Hematopoietic multipotent progenitor cell (in vitro differentiated cells): ENCODE results near the gene ICE2. TPM values are rescaled to one million over a fixed set of nuclear protein-coding genes. Genes with fewer than 3 reads are reported as not detected.

Experiments used
- DNase-seq, 3 donors: peaks; one replicate each; pipeline ENCODE4 v3.0.0-alpha.2; 2011 to 2015; ENCODE audit warnings: low read depth in 2 of 3, low spot score in 2 of 3
- total RNA-seq: library from RNA; depleted of rRNA; stranded (reverse); fragments of >200 nt; gene quantifications from one replicate; pipeline ENCODE4 v1.2.3, GENCODE V29; 2012

The ICE2 gene, protein sequence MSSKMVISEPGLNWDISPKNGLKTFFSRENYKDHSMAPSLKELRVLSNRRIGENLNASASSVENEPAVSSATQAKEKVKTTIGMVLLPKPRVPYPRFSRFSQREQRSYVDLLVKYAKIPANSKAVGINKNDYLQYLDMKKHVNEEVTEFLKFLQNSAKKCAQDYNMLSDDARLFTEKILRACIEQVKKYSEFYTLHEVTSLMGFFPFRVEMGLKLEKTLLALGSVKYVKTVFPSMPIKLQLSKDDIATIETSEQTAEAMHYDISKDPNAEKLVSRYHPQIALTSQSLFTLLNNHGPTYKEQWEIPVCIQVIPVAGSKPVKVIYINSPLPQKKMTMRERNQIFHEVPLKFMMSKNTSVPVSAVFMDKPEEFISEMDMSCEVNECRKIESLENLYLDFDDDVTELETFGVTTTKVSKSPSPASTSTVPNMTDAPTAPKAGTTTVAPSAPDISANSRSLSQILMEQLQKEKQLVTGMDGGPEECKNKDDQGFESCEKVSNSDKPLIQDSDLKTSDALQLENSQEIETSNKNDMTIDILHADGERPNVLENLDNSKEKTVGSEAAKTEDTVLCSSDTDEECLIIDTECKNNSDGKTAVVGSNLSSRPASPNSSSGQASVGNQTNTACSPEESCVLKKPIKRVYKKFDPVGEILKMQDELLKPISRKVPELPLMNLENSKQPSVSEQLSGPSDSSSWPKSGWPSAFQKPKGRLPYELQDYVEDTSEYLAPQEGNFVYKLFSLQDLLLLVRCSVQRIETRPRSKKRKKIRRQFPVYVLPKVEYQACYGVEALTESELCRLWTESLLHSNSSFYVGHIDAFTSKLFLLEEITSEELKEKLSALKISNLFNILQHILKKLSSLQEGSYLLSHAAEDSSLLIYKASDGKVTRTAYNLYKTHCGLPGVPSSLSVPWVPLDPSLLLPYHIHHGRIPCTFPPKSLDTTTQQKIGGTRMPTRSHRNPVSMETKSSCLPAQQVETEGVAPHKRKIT
- 28.0 TPM for total RNA-seq

DNA sequence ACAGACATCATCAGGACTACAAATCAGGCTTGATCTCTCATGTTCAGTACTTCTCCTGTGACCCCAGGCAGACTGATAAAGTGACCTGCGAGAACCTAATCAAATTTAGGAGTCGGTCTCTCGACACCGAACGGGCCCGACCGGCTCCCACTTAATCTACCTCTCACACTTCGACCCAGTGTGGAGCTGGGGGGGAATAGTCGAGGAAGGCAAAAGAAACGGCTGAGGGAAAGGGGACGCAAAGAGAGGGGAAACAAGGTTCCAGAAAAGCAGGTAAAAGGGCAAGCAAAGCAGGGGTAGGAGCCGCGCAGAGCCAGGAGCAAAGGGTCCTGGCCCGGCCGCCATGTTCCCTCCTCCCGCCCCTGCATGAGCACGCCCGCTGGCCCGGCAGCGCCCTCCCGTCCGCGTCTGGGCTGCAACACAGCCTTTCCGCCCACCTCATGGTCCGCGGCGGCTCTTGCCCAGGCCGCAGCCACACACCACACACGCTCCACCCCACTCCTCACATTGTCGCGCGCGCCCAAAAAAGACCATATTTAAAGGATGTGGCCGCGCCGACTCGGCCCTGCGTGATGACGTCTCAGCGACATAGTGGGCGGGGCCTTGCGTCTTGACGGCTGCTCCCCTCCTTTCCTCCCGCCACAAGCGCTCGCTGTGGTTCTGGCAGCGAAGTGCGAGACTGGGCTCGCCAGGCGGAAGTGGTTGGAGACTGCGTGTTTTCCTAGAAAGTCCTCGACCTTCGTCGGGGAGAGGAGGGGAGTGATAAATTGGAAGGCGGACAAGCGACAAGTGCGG lies at the start of gene ICE2:
Gene ICE2 (minus strand): TSS at position 577 of the 795 bp plus-strand sequence. CDS start 1,165 bp downstream, outside the sequence.
- peak; percentile 93 to 97 (median 96) for DNase-seq

DNA sequence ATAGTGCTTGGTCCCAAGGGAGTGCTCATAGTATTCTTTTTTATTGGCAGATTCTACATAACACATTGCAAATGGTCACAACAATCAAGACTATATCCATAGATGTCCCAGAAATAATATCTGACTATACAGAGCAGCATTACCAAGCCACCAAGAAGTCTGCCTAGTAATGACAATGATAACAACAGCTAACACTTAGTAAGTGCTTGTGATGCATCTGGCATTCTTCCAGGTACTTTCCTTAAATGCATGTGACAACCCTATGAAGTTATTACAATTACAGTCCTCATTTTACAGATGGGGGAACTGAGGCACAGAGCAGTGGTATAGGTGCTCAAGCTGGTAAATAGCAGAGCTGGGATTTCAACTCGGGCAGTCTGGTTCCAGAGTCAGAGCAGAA lies 49.6 kb upstream of the ICE2 start:
- peak; percentile 9 to 41 (median 12) for DNase-seq

- no peak for DNase-seq
These were observed 48.5 kb upstream of the ICE2 start for GRCh38 chr15:60527456-60527855.

DNA sequence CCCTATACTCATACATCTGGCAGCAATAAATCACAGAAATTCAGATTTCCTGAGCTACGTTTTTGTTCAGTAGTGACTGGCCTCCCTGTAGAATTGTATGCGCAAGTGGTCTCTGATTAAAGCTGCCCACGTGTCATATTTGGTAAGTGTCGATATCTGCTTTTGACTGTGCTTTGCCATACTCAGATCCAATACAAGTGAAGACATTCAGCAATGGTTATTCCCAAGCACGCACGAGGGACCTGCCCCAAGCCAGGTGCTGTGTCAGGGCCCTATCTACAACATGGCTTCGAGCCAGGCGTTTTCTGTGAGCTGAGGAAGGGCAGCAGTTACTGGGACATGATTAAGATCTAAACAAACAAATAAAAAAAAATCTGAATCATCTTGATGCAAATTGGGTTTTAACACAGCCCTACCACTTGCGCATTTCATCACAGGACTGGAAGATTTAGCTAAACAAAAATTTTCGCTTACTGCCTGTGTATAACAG lies 47.2 kb upstream of the ICE2 start:
- no peak for DNase-seq

GRCh38 chr15:60525341-60526039 lies 46.5 kb upstream of the ICE2 start:
- DNase-seq = no peak

DNA sequence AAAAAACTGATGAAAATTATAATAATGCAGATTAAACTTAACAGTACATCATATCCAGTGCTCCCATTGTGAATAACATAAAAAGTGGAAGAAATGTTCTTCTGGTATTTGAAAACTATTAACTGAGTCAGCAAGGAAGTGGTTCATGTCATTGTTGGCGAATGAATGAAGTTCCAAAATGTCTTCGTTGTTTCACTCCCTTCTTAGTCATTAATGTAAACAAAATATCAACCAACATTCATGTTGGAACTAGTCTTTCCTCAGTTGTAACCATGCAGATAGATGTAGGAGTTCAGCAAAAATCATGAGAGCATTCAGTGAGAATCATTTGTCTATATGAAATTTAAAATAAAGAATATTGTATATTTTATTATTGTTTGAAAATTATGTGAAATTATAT lies 44.1 kb upstream of the ICE2 start:
- DNase-seq = no peak

- DNase-seq = peak; percentile 61 to 79 (median 67)
These were observed 42.0 kb upstream of the ICE2 start for GRCh38 chr15:60520825-60521368.

- DNase-seq = no peak
These were observed 41.3 kb upstream of the ICE2 start for GRCh38 chr15:60520013-60520824.

- no peak for DNase-seq
These were observed 40.3 kb upstream of the ICE2 start for GRCh38 chr15:60519218-60519617.

DNA sequence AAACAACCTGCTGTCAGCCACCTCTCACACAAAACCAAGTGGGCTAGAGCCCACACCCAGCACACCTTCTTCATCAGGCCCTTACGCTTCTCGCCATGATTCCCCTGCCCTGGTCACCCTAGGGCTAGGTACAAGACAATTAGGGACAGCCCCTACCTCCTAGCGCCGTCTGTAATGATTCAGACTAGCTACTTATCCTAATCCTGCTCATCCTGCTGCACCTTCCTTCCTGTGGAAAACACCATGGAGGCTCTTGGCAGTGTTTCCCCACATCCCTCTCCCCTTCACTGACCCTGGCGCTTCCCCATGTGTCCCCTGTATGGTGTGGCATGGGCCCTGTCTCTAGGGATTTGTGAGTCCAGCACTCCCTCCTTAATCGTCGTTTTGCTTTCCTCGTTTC lies 39.6 kb upstream of the ICE2 start:
- no peak for DNase-seq

DNA sequence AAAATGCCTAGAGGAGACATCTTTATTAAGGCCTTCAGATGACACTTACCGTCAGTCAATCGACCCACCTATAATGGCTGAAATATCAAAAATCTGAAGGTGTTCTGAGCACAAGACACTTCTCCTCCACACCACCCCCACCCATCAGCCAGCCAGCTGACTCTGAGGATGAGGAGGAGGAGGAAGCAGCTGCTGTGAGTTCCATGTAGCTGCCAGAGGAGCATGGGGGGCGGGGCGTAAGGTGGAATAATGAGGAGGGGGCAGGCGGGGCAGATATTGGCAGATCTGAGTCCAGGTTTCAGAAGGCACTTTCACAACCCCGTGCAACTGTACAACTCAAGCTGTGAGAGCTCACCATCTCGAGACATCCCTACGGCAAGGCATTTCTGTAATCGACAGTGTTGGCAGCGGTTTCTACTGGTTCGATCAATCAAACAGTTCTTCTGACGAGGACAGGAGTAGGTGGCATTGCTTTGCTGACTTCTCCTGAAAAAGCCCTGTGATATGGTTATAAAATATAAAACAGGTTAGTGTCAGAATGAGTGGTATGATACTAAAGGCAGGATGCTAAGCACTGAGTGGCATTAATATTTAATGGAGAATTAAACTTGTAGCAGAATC lies 35.4 kb upstream of the ICE2 start:
- DNase-seq = no peak

DNA sequence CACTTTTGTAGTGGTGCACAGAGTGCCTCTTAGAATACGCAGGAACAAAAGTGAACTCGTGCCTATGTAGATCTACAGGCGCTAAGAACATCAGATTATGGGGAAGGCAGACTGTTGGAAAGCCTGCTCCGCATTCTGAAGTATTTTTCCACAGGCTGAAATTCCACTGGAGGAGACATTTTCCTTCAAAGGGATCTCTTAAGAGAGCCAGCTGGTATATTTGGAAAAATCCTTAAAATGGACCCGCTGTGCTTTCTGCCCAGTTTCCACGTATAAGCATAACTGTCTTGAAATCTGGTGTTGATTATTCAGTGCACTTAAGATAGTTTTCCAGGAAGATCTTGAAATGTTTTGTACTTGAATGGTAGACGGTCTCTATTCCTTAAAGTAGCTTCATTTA lies 34.7 kb upstream of the ICE2 start:
- no peak for DNase-seq

GRCh38 chr15:60512937-60513336 lies 34.0 kb upstream of the ICE2 start:
- DNase-seq = no peak

DNA sequence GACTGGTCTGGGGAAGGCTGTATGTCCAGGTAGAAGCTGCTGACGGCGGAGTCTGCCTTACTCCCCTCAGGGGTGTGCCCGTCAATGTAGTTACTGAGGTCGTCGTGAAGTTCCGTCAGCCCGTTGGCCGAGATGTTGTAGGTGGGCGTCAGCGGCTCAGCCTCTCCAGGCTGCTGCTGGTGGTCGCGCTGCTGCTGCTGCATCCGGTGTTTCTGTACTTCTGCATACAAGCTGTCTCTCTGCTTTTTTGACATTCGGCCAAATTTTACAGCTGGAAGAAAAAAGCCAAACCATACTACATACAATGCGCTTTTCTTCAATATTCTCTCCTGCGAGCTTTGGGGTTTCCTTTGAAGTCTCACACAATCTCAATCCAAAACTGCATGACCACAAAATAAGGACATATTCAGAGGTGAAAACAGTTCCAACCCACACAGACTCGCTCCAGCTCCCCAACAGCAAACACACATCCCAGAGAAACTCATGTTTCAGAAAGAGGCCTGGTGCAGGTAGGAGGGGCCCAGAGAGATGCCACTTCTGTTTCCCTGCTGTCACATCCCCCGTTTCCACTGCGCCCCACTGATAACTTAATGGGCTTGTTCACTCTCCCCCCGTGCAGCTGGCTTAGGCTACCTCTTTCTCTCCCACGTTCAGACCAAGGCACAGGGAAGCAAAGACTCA lies 32.5 kb upstream of the ICE2 start:
- DNase-seq = no peak

DNA sequence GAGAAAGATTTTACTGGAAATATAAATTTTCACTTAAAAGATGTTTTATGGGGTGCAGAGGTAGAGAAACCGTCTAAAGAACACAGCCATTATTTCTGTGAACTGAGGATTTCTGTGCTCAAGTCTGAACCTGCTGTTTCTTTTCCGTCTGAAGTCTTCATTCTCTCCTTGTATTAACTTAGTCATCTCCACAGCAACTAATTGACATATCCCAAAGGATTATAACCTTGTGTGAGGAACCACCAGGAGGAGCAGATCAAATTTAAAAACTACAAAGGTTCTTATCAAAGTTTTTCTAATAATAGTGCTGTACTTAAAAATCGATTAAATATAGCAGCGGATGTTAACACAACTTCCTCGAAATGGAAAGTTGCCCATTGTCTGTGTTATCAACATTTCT lies 31.1 kb upstream of the ICE2 start:
- no peak for DNase-seq

DNA sequence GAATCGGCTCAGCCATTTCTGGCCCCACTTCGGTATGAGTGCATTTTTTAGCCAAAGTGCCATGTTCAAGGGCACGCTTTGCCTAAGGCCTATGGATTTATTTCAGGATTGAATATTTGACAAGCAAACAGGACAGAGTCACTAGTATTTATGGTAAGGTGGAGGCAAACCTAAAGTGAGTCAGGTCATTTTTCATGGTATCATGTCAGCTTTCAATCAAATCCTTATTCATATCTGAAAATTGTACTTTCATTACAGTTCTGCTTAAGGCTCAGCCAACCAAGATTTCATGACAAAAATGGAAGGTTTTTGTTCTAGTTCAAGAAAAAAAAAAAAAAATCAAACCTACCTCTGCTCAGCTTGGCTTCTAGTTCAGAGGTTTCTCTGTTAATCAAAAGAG lies 30.5 kb upstream of the ICE2 start:
- DNase-seq = no peak

DNA sequence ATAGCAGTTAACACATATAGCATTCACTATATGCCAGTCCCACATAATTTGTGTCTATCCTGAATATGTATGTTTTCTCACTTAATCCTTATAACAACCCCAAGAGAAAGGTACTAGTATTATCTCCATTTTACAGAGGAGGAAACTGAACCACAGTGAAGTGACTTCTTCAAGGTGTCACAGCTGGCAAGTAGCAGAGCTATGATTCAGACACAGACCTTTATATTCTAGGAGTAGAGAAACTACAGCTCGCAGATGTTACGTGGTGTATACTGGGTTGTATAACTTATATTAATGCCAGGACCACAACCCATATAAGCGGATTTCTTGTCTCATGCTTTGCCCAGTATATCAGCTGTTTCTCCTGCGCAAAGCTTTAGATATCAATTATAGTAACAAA lies 29.5 kb upstream of the ICE2 start:
- no peak for DNase-seq
